Measurements from ENCODE around the gene SCN3B. TPM values are rescaled to one million over a fixed set of nuclear protein-coding genes. Genes with fewer than 3 reads are reported as not detected.

Gene SCN3B
- total and polyA plus RNA-seq, 2 of the 13 experiments (the other 11 are each of a cell fraction or from before 2014, with no cell fraction given) = 0.07 to 0.11 TPM

GRCh38 chr11:123702696-123703095, 48.3 kb upstream of the SCN3B start:
- no peak overlapping the region for H3K4me2 ChIP-seq (ENCODE audit: low read depth, low read length)
- in situ Hi-C loops (cut with HindIII; ENCODE audit: extremely low pct_ligation_motif_present, low pct_unique_long_range_greater_than_20kb) = no loop called here
- ChIA-PET CTCF (ENCODE audit: low intra/inter-chr PET ratio, low total read pairs) (no interaction called here), POLR2A (no interaction called here)
- no peaks in the 10 kb centered on the region for H3K79me2 ChIP-seq (ENCODE audit: insufficient read depth, low read length)
- no peaks in the 10 kb centered on the region for H3K9me3 ChIP-seq (ENCODE audit: low read length)
- intact Hi-C loops (cut with micrococcal nuclease; ENCODE audit: unreplicated experiment) = no loop called here
- H3K4me3 ChIP-seq (replicated peaks in 1 of 3; ENCODE audit: insufficient read depth in 1 of 3, low read depth in 2 of 3, low read length in 3 of 3) = no peak overlapping the region
- peaks cover 0 to 2% of the 10 kb centered on the region in 2 experiments; a peak in 2 of 5 replicates for H3K27me3 ChIP-seq (ENCODE audit: control insufficient read depth in 1 of 2, insufficient read depth in 2 of 2, low read length in 2 of 2)
- ATAC-seq = no peak
- H2AFZ ChIP-seq (ENCODE audit: low read length) = no peak overlapping the region
- H3K4me1 ChIP-seq (ENCODE audit: insufficient read depth, low read length) = no peaks in the 10 kb centered on the region
- DNase-seq (ENCODE audit: low spot score) = no peak
- no TSS peak for BruUV-seq (replicated peaks)
- no peak for FAIRE-seq
- no peak overlapping the region for H3K9ac ChIP-seq (ENCODE audit: insufficient read depth, low read depth, low read length)
- 5% methylated on average over 2 of the region's 2 CpGs for WGBS (ENCODE audit: low lambda C conversion rate)
- no peak for TF ChIP-seq KAT2B (IDR thresholded peaks at IDR 0.05; ENCODE audit: borderline replicate concordance, low read depth, low read length)
- no peaks in the 10 kb centered on the region for H3K36me3 ChIP-seq (replicated peaks in 1 of 2; ENCODE audit: control insufficient read depth in 1 of 2, insufficient read depth in 2 of 2, low read length in 2 of 2)
- H3K27ac ChIP-seq (ENCODE audit: extremely low read length, insufficient read depth, low read length) = no peak overlapping the region
- H4K20me1 ChIP-seq (ENCODE audit: insufficient read depth, low read length) = no peaks in the 10 kb centered on the region

- Histone ChIP-seq H3K27ac (ENCODE audit: extremely low read length, insufficient read depth, low read length) (no peak overlapping the region), H3K9ac (ENCODE audit: insufficient read depth, low read depth, low read length) (no peak overlapping the region), H3K27me3 (ENCODE audit: control insufficient read depth in 1 of 2, insufficient read depth in 2 of 2, low read length in 2 of 2) (peaks cover 0 to 2% of the 10 kb centered on the region in 2 experiments; a peak in 2 of 5 replicates), H3K4me1 (ENCODE audit: insufficient read depth, low read length) (no peaks in the 10 kb centered on the region), H4K20me1 (ENCODE audit: insufficient read depth, low read length) (no peaks in the 10 kb centered on the region), H3K9me3 (ENCODE audit: low read length) (no peaks in the 10 kb centered on the region), H3K4me2 (ENCODE audit: low read depth, low read length) (no peak overlapping the region), H3K79me2 (ENCODE audit: insufficient read depth, low read length) (no peaks in the 10 kb centered on the region), H3K36me3 (replicated peaks in 1 of 2; ENCODE audit: control insufficient read depth in 1 of 2, insufficient read depth in 2 of 2, low read length in 2 of 2) (no peaks in the 10 kb centered on the region), H3K4me3 (replicated peaks in 1 of 3; ENCODE audit: insufficient read depth in 1 of 3, low read depth in 2 of 3, low read length in 3 of 3) (no peak overlapping the region), H2AFZ (ENCODE audit: low read length) (no peak overlapping the region)
- WGBS (ENCODE audit: low lambda C conversion rate) = 15% methylated on average over 6 of the region's 9 CpGs
- FAIRE-seq (no peak), ATAC-seq (no peak), DNase-seq (ENCODE audit: low spot score) (no peak)
- intact Hi-C loops (cut with micrococcal nuclease; ENCODE audit: unreplicated experiment) = no loop called here
- in situ Hi-C loops (cut with HindIII; ENCODE audit: extremely low pct_ligation_motif_present, low pct_unique_long_range_greater_than_20kb) = no loop called here
- BruUV-seq (replicated peaks) = no TSS peak
- CTCF ChIA-PET (ENCODE audit: low intra/inter-chr PET ratio, low total read pairs) = no interaction called here
- POLR2A ChIA-PET = no interaction called here
- TF ChIP-seq TBX2 (CRISPR knock-in tag; IDR thresholded peaks at IDR 0.05; ENCODE audit: borderline replicate concordance) (no peak), ZNF263 (CRISPR knock-in tag; IDR thresholded peaks at IDR 0.05) (no peak), ZNF234 (CRISPR knock-in tag; conservative IDR thresholded peaks at IDR 0.05) (no peak), ZBTB40 (IDR thresholded peaks at IDR 0.05) (no peak), ZBTB40 (CRISPR knock-in tag; IDR thresholded peaks at IDR 0.05) (no peak), TOPORS (CRISPR knock-in tag; IDR thresholded peaks at IDR 0.05) (no peak), ZBTB1 (CRISPR knock-in tag; IDR thresholded peaks at IDR 0.05; ENCODE audit: borderline replicate concordance) (no peak), ZNF691 (CRISPR knock-in tag; IDR thresholded peaks at IDR 0.05; ENCODE audit: borderline replicate concordance, low read depth) (no peak)
Measured at GRCh38 chr11:123702139-123702538, 47.7 kb upstream of the SCN3B start.
